ENCODE measurements around the gene TMEM260.

DNA sequence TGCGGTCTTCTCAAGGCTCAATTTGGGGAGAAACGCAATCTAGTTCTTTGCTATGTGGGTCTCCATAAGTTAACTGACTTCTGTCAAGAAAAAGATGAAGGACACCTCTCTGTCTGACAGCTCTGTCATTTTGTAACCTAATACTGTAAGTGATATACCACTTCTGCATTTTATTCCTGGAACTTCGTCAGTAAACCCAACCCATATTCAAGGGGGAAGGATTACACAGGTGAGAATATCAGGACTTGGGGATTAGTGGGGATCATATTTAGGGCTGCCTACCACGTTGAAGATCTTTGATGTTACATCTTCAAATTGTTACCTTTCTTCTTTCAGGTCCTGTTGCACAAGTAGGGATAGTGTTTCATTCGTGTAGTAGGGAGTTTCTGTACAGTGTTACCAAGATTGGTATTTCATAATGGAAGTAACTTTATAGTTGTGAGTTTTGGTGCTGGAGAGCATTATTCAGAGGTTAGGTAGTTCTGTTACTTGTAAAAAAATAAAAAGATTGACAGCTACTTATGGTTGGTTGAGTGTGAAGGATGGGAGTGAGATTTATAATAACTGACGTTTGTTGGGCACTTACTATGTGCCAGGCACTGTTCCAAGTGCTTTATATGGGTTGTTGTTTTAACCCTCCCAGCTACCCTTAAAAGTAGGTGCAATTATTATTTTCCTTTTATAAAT lies 1.6 kb downstream of the TMEM260 start:
- TF ChIP-seq CTCF (conservative IDR thresholded peaks at IDR 0.05 in 1 of 2, IDR thresholded peaks at IDR 0.05 in 1 of 2; ENCODE audit: extremely low read depth in 1 of 2, insufficient read depth in 1 of 2, low read depth in 1 of 2, low read length in 2 of 2): no peak
- no peak for TF ChIP-seq EZH2 (IDR thresholded peaks at IDR 0.05; ENCODE audit: borderline replicate concordance, low read length)
